HG02571 (cell line): ENCODE measurements around the gene SEC16A.

Experiments
- ATAC-seq: cut with Tn5 transposase; IDR thresholded peaks from one replicate; pipeline ENCODE4 v1.9.1; 2021; ENCODE audit warnings: mild to moderate bottlenecking, moderate library complexity; ENCODE audit not compliant: unreplicated experiment

The SEC16A gene

DNA sequence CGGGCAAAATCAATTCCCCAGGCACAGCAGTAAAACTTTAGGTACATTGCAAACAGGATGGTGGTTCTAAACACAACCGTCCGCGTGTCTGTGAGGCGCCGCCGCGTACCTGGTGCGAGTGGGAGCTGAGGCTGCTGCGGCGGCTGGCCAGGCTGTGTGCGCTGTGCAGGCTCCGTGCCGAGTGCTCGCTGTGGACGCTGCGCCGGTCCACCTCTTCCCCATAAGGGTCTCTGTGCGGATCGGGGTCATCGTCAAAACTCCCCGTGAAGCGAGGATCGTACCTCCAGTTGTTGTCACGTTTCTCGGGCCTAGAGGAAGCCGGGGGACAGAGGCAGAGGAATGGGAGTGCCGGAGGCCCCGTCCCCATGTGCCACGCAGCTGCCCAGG lies 16.7 kb downstream of the SEC16A start:
- ATAC-seq = no peak

DNA sequence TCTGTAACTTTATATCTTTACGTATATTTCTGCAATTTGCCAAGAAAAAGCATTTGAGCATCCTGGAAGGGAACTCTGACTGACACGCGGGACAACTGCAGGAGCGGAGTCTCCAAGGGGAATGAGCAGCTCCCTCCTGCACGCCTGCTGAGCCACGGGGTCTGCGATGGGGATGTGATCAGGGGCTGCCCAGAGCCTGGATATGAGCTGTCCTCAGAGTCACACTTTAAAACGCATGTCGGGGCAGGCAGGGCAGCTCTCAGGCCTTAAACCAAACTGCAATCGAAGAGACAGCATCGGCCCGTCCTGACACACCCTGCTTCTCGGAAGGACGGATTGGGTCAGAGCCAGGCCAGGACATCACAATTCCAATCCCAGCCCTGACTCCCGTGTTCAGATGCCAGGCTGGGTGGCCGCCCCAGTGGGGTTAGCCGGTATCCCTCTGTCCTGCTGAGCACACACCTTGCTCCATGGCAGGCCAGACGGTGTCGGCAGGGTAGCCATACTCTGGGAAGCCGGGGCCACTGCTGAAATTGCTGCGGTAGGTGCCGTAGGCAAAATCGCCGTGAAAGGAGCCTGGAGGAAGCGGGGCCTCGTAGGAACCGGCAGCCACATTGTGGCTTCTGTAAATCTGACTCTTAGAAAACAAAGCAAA lies 17.2 kb downstream of the SEC16A start:
- no peak for ATAC-seq

DNA sequence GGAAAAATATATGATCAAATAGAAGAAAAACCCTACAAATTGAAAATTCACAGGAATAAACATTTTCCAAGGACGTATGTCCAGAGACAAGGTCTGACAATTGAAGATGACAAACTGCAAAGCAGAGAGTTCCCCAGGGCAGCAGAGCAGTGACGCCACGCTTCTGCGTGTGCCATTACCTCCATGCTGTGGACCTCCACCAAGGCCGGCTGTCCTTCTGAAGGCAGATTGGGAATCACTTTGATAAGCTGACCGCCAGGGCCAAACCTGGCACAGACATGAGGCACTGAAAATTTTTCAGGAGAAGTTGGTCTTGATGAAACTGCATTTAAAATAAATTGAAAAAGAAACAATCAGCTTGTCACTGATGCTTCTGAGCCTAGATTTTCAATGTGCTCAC lies 18.6 kb downstream of the SEC16A start:
- ATAC-seq = no peak

DNA sequence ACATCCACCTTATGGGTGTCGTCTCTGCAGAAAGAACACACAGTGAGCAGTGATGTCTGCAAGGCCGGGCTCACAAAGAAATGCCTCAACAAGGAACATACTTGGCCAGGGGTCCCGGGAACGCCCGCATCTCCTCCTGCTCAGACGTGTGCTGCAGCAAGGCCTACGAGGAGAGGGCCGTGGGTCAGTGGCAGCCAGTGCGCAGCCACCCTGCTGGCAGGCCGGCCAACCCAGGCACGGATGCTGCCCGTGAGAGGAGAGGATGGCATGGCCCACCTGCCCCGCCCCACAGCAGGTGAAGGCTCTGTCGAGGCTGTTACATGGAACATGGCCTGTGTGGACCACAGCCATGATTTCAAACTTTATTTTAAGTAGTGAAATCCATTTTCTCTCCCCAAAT lies 19.3 kb downstream of the SEC16A start:
- no peak for ATAC-seq

DNA sequence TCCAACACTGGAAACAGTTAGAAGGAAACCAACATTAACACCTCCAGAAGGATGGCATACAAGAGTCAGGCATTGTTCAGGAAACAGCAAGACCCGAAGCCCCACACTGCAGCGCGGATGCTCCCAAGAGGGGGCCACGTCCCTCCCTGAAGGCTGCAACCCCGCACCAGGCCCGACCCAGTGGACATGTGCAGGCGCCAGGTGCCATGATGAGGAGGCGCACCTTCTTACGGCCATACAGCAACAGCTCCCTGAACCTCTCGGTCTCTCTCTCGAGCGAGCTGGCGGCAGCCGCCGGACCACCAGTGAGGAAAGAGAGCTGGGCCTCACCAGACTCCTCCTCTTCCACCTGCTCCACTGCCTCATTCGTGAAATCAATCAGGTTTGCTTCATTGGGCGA lies 20.2 kb downstream of the SEC16A start:
- no peak for ATAC-seq

DNA sequence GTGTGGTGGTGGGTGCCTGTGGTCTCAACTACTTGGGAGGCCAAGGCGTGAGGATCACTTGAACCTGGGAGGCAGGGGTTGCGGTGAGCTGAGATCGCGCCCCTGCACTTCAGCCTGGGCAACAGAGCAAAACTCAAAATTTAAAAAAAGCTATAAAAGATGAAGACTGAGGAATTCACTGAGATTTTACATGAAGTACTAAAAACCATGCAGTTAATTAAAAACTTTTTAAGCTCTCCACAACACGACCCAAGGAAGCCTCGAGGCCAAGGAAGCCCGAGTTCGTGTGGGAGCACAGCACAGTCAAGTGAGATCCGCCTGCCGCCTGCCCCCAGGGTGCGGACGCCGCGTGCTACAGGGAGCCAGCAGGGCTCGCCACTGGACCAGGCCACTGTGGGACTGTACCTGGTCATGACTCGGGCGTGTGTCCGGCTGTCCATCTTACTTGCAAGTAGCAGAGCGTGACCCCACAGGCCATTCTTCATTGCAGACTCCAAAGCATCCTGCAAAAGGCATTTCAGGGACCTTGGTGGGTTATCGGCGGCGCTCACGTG lies 22.0 kb downstream of the SEC16A start:
- no peak for ATAC-seq

DNA sequence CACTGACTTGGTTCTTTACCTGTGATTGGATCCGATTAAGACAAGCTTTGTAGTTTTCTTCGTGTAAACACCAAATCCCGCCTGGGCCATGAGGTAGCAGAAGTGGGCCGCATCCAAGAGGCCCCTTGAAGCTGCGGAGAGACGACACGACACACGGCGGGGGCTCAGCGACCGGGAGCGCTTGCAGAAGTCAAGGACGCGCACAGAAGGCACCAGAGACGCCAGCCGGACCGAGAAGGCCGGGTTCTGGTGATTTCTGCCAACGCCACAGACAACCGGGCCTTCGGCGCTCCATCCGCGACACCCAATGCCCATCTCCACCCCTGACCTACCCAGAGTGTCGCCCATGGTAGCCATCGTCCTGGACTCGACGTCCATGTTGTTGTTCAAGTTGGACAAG lies 23.4 kb downstream of the SEC16A start:
- no peak for ATAC-seq

DNA sequence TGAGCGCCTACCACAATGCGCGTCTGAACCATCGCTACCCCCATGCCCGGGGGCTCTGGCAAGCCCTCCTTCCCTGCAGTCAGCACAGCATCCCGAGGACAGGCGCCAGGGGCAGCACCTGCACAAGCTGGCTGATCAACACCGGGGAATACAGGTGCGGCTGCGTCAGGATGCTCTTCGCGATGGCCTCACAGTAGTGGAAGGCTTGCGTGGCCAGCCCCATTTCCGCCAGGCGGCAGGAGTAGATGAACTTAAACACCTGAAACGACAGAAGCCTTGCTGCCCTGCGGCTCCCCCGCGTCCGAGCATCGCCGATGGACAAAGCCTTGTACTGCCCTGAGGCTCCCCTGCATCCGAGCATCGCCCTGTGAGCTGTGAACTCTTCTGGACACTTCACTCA lies 25.5 kb downstream of the SEC16A start:
- no peak for ATAC-seq

DNA sequence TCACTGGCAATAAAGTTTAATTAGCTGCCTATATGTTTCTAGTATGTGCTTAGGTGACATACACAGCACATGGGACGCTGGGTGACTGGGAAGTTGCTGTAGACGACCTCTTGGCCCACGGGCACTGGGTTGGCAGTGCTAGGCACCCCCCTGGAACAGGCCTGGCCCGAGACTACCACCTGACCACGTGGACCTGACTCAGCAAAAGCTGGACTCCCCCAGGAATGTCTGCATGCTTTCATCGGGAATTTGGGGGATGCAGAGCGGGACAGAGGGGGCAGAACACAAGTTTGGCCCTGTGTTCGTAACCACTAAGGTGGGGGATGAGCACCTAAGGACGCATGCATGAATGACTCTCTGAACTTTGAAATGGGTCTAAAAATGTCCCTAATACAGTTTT lies 26.6 kb downstream of the SEC16A start:
- no peak for ATAC-seq

DNA sequence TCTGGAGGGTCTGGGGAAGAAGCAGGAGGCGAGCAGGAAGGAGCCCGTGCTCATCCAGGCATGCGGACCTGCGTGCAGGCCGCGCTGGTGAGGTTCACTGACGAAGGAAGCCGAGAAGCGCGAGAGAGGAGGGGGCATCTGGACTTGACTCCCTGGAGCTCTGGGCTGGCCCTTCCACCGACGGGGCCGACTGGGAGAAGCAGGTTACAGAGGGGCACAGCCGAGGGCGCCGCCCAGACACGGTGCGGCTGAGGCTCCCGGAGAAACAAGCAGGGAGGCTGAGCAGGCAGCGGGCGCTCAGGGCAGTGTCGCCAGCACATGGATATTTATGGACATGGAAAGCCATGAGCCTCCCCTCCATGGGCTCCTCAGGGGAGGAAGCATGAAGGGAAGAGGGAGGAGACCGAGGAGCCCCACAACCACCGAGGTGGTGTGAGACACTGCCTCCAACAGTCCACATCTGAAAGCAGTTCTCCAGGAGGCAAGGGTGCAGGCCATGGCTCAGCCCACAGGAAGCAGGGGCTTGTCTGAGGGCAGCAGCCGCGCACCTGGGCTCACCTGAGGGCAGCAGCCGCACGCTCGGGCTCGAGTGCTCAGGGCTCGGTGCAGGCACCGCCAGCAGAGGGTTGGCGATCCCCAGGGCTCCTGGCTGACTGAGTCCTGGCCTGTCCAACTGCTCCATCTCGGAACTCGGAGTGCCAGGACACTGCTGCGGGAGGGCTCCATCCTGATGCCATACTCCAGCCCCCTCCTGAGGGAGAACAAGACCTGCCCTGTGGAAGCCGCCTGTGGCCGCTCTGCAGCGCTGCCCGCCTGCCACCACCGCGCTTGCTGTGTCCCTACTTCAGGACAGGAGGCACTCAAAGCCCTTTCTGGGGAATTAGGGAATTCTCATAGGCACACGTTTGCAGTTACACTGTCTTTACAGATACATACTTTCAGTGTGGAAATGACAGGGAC lies 27.5 kb downstream of the SEC16A start:
- no peak for ATAC-seq

DNA sequence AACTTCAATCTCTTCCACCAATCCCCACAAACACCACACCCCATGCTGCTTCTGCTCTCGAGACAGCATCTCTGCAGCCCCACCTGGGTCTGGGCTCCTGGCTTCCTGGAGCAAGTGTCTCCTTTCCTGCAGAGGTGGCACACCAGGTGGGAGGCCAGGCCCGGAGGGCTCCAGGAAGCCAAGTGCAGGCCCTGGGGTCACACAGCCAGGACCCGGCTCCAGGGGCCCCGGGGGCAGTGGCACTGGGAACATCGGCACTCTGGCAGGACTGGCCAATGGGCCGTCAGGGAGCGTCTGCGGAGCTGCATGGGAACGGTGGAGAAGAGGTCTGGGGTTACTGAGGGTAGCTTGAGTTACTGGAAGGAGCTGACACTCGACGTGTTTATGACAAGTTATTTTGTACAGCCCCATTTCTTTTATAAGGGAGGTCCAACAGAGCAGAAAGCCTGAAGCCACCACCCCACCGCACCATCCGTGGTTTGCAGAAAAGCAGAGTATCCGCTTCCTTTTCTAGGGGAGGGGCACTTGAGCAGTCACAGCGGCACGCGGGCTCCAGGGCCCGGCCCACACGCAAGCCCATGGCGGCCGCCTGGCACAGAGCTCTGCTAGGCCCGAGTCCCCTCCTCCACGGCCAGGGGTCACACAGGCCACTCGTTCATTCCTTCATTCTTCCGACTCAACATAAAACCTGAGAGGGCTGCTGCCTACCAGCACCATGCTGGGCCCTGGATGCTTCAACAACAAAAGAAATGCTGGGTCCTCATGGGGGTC lies 28.6 kb downstream of the SEC16A start:
- no peak for ATAC-seq

DNA sequence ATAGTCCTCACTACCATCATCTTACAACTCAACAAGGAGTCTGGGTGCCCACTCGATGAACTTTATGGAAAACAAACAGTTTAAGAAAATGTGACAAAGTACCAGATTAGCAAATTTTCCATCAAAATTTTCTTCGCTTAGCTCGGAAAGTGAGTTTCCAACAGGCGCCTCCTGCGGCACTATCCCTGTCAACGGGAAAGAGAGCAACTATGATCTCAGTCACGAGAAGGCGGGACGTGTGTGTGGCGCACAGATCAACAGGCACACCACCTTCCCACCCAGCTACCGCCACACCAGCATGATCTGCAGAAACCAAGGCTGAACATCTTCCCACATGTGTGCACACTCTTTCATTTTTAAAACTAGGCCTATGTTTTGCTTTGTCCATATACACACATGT lies 29.5 kb downstream of the SEC16A start:
- no peak for ATAC-seq

DNA sequence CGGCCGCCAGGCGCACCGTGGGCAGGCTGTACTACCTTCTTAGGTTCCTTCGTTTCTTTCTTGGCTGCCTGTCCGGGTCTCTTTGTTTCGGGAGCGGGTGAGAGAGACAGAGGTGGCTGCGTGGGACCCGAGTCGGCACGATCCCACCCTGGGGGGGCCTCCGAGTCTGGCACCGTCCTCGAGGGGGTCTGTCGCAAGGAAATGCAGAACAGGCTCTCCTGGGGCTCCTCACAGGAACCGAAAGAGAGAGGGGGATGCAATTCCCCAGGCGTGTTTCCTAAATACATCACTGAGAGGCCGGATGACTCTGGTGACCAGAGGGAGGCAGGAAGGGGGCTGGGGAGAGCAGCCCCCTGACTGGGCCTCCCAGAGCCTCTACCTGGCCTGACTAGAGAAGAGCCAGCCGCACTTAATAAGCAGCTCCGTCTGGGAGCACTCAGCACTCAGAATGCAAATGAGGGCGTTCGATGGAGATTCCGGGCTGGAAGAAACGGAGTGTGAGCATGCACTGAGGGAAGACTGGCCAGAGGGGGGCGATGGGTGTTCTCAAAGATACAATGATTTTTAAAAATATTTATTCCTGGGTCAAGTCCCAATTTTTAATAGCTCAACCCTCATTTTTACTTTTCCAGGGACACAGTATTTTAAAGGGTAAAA lies 31.5 kb downstream of the SEC16A start:
- ATAC-seq = no peak

DNA sequence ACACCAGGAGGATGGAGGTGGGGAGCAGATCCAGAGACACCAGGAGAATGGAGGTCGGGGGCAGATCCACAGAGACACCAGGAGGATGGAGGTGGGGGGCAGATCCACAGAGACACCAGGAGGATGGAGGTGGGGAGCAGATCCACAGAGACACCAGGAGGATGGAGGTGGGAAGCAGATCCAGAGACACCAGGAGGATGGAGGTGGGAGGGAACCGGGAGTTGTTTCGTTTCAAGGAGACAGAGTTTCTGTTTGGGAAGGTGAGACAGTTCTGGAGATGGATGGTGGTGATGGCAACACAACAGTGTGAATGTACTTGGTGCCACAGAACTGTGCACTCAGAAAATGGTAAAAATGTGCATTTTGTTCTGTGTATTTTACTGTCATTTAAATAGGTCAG lies 34.2 kb downstream of the SEC16A start:
- ATAC-seq = no peak

DNA sequence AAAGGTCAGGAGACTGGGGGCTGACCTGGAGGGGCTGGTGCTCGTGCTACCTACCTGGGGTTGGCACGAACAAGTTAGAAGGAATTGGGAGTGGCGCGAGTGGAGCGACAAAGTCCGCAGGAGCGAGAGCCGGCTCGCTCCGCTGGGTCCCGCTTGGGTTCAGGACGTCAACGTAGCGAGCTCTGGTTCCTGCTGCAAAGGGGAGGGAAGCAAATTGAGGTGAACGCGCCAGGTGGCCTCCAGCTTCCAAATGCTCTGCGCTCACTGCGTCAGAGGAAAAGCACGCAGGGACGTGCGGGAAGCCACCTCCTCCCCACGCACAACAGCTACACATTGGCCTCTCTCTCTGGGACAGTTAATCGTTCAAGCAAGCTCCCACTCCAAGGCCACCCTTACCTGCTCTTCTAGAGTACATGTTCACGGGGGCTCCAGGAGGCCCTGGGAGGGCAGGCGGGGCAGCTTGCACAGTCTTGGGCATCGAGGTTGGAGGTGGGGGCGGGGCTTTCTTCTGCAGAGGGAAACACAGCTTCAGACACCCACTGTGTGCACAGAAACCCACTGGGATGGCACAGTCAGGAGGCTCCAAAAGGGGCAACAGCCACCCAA lies 35.6 kb downstream of the SEC16A start:
- no peak for ATAC-seq

DNA sequence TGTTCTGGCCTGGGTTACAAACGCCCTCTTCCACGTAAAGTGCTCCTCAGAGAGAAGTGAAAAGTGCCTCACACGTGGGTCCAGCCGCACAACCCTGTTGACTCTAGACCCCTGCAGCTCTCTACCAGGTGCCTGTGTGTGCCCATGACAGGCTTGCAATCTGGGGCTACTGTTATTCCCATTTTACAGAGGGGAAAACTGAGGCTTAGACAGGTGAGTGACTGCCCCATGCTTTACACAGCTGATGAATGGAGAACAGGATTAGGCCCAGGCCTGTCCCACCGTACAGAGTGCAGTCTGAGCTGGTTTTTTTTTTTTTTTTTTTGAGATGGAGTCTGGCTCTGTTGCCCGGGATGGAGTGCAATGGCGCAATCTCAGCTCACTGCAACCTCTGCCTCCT lies 37.0 kb downstream of the SEC16A start:
- ATAC-seq = no peak

DNA sequence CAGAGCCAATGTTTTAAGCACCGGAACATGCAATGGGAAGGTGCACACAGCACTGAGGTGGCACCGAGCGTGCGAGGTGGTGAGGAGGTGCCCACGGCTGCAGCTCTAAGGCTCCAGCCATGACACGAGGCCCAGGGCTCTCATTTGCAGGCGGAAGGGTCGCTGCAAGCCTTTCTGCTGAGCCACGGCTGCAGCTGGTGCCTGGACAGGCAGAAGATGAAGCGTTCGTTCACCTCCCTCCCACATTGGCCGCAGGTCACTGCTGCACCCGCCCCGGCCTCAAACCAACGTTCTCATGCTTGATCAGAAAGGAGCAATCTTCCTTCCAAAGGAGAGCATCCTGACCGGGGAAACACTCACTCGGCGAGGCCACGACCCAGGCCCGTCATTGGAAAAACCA lies 38.7 kb downstream of the SEC16A start:
- no peak for ATAC-seq

DNA sequence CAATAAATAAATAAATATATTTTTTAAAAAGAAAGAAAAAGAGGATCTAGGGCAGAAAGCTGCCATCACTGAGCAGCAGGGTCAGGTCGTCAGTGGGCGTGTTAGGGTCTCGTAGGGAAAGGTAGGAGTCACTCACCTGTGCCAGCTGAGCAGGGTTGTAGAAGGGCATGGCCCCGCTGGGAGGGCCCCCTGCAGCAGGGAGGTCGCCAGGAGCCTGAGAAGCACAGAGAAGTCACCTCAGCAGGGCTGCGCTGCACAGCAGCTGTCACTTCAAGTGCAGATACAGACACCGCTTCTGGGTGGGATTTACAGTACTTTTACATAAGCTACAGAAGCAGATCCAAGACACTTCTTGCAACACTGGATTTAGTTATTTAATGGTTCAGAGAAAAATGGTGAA lies 39.2 kb downstream of the SEC16A start:
- ATAC-seq = no peak

DNA sequence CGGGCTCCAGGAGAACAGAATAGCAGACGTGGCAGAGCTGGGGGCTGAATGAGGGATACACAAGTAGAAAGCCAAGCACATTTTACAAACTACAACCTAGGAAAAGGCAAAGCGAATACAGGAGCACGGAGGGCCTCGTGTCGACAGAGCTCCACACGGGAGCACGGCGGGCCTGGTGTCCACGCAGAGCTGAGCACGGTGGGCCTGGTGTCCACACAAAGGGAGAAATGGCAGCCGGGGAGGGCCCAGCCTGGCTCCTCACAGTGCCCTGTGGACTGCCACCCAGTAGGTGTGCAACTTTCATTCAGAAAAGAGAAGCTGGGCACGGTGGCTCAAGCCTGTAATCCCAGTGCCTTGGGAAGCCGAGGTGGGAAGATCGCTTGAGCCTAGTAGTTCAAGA lies 39.8 kb downstream of the SEC16A start:
- ATAC-seq = no peak

DNA sequence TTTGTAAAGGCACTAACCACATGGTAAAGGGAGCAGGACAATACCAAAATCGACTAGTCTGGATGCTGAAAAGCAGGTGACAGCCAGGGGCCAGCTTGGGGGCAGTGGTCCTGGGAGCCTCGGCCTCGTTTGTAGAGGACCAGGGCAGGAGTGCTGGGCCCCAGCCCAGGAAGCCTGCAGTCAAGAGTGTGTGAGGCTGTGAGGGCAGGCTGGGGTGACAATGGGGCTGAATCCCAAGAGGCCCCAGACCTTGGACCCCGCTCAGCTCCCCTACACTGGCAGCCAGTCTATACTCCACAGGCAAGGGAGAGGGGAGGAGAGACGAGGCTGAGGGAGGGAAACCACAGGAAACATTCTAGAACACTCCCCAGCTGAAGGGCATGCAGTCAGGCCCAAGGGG lies 40.6 kb downstream of the SEC16A start:
- ATAC-seq = no peak
